GM12874 (cell line): ENCODE results near the gene PBX3.

Source experiments
- TF ChIP-seq, protein P1 (sequence below): IDR thresholded peaks from 2 replicates; pipeline ENCODE4 v1.5.1; 2011; ENCODE audit warnings: low read depth, mild to moderate bottlenecking, control low read depth, low read length, moderate library complexity; ENCODE audit not compliant: insufficient read depth

Gene PBX3

DNA sequence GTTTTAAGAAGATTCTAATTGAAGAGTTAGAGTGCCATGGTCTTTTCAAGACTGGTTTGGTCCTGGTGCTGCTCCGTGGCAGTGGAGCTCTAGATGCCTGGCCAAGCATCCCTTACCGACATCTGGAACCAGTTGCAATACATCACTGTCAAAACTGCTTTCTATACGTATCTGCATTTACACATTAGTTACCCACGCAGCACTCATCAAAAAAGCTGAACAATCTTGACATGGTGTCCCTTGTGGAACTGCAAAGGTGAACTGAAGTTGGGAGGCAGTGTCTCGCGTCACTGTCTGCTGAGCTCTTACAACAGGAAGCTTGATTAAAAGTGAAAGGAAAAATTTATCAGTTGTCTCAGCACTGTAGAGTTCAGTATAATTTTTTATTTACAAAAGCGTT lies 82.6 kb downstream of the PBX3 start:
- TF ChIP-seq, protein P1, sequence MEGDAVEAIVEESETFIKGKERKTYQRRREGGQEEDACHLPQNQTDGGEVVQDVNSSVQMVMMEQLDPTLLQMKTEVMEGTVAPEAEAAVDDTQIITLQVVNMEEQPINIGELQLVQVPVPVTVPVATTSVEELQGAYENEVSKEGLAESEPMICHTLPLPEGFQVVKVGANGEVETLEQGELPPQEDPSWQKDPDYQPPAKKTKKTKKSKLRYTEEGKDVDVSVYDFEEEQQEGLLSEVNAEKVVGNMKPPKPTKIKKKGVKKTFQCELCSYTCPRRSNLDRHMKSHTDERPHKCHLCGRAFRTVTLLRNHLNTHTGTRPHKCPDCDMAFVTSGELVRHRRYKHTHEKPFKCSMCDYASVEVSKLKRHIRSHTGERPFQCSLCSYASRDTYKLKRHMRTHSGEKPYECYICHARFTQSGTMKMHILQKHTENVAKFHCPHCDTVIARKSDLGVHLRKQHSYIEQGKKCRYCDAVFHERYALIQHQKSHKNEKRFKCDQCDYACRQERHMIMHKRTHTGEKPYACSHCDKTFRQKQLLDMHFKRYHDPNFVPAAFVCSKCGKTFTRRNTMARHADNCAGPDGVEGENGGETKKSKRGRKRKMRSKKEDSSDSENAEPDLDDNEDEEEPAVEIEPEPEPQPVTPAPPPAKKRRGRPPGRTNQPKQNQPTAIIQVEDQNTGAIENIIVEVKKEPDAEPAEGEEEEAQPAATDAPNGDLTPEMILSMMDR, result no peak

DNA sequence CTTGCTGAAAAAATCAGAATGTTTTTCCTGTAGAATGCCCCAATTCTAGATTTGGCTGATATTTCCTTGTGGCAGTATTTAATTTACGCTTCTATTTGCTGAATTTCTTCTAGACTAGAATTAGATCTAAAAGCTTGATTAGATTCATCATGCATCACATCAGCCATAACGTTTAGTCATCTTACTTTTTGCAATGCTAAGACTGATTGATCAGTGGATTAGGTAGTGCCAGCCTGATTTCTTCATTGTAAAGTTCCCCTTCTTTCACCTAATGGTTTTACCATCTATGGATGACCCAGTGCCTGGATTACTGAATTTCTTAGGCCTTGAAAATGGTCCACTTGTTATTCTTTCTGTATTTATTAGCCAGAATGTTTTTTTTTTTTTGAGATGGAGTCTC lies 83.9 kb downstream of the PBX3 start:
- TF ChIP-seq, protein P1, result no peak

DNA sequence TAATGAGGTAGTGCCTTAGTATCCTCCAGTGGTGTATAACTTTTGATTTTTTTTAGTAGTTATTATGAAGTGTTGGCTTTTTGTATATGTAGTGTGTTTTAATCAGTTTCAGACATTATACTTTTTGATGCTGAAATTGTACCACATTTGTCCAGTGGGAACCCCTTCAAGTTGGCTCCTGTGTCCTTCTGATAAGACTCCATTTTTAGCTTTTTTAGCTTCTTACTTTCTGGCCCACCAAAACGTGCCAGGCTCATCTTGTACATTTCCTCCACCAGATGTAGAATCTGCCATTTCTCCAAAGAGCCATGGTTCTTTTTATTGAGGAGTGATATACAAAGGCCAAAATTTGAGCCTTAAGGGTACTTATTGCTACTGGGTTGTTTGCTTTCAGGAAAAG lies 84.4 kb downstream of the PBX3 start:
- TF ChIP-seq, protein P1, result no peak

DNA sequence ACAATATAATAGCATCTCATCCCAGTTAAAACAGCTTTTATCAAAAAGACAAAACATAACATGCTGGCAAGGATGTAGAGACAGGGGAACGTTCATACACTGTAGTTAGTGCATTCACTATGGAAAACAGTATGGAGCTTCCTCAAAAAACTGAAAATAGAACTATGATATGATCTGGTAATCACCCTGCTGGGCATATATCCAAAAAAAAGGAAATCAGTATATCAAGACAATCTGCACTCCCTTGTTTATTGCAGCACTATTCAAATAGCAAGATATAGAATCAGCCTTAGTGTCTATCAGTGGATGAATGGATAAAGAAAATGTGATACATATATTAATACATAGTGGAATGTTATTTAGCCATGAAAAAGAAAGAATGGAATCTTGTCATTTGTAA lies 88.5 kb downstream of the PBX3 start:
- TF ChIP-seq, protein P1, result no peak

DNA sequence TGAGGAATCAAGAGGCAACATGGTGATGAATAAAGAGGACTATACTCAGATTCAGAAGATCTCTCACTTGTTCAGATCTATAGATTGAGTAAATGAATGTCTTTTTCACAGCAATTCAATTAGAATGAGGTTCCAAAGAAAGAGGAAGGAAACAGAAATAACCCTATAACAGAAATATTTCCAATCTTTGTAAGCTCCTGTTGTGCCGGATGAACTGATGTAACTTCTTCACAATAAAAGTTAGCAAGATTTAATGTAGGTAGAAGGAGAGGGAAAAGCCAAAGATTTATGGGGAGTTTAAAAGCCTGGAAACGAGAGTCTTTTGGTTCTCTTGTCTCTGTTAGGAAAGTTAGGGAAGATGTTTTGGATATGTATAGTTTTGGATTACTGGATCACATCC lies 92.1 kb downstream of the PBX3 start:
- TF ChIP-seq, protein P1, result no peak

DNA sequence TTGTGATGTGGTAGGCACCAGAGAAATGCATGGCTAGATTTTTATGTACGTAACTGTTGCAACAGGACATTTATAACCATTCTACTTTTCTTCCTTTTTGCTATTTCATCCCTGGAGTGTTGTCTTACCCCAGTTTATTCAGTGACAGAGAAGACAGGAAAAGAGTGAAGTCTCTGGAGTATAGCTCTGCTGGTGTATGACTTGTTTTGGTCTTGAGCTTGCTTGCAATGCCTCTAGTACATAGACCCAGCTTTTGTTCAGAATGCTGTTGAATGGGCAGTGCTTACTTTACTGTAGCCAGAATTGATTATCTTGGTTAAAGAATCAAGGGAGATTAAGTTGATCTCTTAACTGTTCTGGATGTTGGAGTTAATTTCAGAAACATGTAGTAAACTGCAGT lies 94.3 kb downstream of the PBX3 start:
- TF ChIP-seq, protein P1, result no peak

DNA sequence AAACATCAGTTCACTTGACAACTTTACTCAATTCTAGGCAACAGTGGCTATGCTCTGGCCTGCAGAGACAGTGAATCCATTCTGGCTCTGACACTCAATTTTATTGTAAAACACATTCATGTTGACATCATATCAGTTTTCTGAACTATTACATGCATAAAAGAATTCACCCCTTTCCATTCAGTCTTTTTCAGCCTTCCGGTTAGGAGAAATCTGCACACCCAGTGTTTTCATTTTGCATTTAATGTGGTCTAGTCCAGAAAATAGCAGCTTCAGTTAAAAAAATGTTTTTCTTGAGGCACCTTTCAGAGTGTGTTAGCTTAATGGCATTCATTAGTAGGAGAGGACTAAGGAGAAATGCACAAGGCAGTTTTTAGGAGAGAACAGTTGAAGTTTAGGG lies 95.1 kb downstream of the PBX3 start:
- TF ChIP-seq, protein P1, result no peak

DNA sequence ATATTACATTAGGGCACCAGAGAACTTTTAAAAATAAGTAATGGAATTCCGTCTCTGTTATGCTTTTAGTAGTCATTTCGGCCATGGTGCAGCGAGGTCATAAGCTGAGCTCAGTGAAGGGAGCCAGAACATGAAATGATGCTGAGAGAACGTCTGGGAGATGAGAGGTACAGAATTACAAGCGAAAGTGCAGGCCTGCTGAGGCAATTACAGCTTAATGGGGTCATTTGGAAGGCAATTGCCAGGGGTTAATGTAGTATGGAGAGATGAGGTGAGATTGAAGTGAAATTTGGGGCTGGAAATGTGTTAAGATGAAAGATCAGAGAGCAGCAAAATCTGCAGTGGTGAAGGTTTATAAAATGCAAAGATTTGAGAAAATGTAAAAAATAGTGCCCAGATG lies 96.5 kb downstream of the PBX3 start:
- TF ChIP-seq, protein P1, result no peak
